Transverse colon (tissue), 4 donors: ENCODE data around the gene ZNF222.

Experiments used
- CTCF ChIP-seq, 5 experiments: fragments of 200-600 bp in 3 of 5; fragments of 450-650 bp in 2 of 5; sonication (generic) in 3 of 5; IDR thresholded peaks; 1 replicate in 2 of 5; 2 replicates in 3 of 5; pipeline ENCODE4 v1.5.1; 2016 to 2017; ENCODE audit warnings: antibody characterized with exemption in 5 of 5, inconsistent platforms in 3 of 5, mild to moderate bottlenecking in 2 of 5, moderate library complexity in 1 of 5
- EP300 ChIP-seq: sonication (generic); formaldehyde crosslinking; IDR thresholded peaks from one replicate; pipeline ENCODE4 v1.6.1; 2017; ENCODE audit warnings: antibody characterized with exemption, low read depth
- POLR2A ChIP-seq: fragments of 450-650 bp; IDR thresholded peaks from one replicate; pipeline ENCODE4 v1.6.1; 2016; ENCODE audit warnings: antibody characterized with exemption, mild to moderate bottlenecking, moderate library complexity
- POLR2AphosphoS5 ChIP-seq, 3 donors: sonication (generic); formaldehyde crosslinking; IDR thresholded peaks; one replicate each; pipeline ENCODE4 v1.6.1; 2016; ENCODE audit warnings: antibody characterized with exemption in 3 of 3

GRCh38 chr19:43997631-43998290, 27.4 kb upstream of the ZNF222 start:
- TF ChIP-seq POLR2A (no peak), CTCF (IDR thresholded peaks at IDR 0.05) (no peak), POLR2AphosphoS5 (IDR thresholded peaks at IDR 0.05) (no peak), EP300 (no peak)
